Ectodermal cell (in vitro differentiated cells): ENCODE results near the gene CHST9.
"Not testable (repeated sequence)": the region's sequence is repeated elsewhere in the genome, so short reads cannot be mapped to it uniquely, and the experiment has no call there.

Experiments
- H3K27ac ChIP-seq: 2 replicates; pipeline ENCODE4 v1.7.0; 2013; ENCODE audit warnings: mild to moderate bottlenecking, low read depth, low read length; ENCODE audit not compliant: insufficient read depth, poor library complexity, severe bottlenecking
- H3K27me3 ChIP-seq: 2 replicates; pipeline ENCODE4 v1.7.0; 2013; ENCODE audit warnings: mild to moderate bottlenecking, low read length; ENCODE audit not compliant: insufficient read depth, control insufficient read depth, poor library complexity, severe bottlenecking
- H3K36me3 ChIP-seq: one replicate; pipeline ENCODE4 v1.7.0; 2013; ENCODE audit warnings: low read length; ENCODE audit not compliant: control insufficient read depth, insufficient read depth
- H3K4me1 ChIP-seq: one replicate; pipeline ENCODE4 v1.7.0; 2013; ENCODE audit warnings: low read length; ENCODE audit not compliant: control insufficient read depth, insufficient read depth
- H3K4me3 ChIP-seq: 2 replicates; pipeline ENCODE4 v1.7.0; 2013; ENCODE audit warnings: low read depth, low read length, control low read depth; ENCODE audit not compliant: insufficient read depth
- H3K9me3 ChIP-seq: 2 replicates; pipeline ENCODE4 v1.7.0; 2013; ENCODE audit warnings: mild to moderate bottlenecking, low read length, moderate library complexity; ENCODE audit not compliant: control insufficient read depth
- WGBS, 2 experiments: methylation state at CpG; one replicate each; pipeline ENCODE4 v1.1.7; 2013; ENCODE audit warnings: missing lambda C conversion rate in 2 of 2; 5-methylcytosine and 5-hydroxymethylcytosine counted together

CHST9 gene

GRCh38 chr18:26928670-26929313, 256.3 kb downstream of the CHST9 start:
- Histone ChIP-seq H3K27ac (no peak overlapping the region), H3K9me3 (no peaks in the 10 kb centered on the region), H3K4me3 (no peak overlapping the region), H3K27me3 (no peaks in the 10 kb centered on the region), H3K36me3 (no peaks in the 10 kb centered on the region), H3K4me1 (no peaks in the 10 kb centered on the region)
- 94 to 96% methylated on average over 3 of the region's 3 CpGs for WGBS, 2 experiments

DNA sequence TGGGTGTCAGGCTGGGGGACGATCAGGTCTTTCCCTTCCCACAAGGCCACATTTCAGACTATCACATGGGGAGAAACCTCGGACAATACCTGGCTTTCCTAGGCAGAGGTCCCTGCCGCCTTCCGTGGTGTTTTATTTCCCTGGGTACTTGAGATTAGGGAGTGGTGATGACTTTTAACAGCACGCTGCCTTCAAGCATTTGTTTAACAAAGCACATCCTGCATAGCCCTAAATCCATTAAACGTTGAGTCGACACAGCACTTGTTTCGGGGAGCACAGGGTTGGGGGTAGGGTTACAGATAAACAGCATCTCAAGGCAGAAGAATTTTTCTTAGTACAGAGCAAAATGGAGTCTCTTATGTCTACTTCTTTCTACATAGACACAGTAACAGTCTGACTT, 257.3 kb downstream of the CHST9 start:
- H3K4me3 ChIP-seq, H3K36me3 ChIP-seq, H3K27ac ChIP-seq, H3K9me3 ChIP-seq, H3K27me3 ChIP-seq, H3K4me1 ChIP-seq: not testable (repeated sequence)
- WGBS, 2 experiments: 25 to 40% methylated on average over 5 to 8 of the region's 8 CpGs

DNA sequence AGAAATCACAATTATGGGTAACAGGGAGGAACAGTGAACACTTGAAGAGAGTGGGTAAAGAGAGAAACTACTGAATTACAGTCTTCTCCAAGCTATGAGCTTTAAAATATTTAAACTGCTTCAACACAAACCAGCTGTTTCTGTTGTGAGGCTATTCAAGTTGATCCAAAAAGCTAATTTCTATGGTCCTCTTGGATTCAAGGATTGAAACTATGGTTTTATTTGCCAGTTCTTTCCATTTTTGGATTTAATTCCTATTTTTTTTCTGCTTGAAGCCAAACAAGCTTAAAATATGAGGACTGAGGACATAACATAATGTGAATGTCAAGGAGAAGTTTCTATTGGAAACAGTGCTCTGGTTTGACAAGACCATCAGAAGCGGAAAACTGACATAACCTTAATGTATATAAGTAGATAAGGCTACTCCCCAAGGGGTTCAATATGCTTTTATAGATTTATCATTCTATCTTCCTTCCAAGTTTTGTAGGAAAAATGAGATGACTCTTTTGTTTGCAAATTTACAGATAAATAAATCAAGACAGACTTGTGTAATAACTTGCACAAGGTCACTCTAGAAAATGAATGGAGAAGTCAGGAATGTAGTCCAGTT, 258.9 kb downstream of the CHST9 start:
- no peaks in the 10 kb centered on the region for H3K9me3 ChIP-seq
- H3K4me3 ChIP-seq: no peak overlapping the region
- no peaks in the 10 kb centered on the region for H3K4me1 ChIP-seq
- no peaks in the 10 kb centered on the region for H3K27me3 ChIP-seq
- H3K36me3 ChIP-seq: no peaks in the 10 kb centered on the region
- no peak overlapping the region for H3K27ac ChIP-seq
- WGBS, 2 experiments: no CpG with 5 or more reads among the region's 1 CpG

DNA sequence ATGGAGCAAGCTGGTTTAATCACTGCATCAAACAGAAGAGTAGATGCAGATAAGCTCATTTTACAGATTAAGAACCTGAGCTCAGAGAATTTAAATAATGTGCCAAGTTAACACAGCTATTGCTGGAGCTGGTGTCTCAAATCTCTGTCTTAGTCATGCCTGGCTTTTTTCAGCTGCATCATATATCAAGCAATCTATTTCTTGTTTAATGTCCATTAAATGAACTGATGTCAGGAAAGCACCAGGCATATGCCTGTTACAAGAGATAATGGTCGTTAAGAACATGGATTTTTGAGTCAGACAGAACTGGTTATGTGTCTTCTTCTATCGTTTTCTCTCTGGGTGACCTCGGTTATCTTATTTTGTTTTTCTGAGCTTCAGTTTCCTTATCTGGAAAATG, 259.8 kb downstream of the CHST9 start:
- no peaks in the 10 kb centered on the region for H3K4me1 ChIP-seq
- H3K36me3 ChIP-seq: no peaks in the 10 kb centered on the region
- WGBS, 2 experiments: 89 to 93% methylated on average over 3 of the region's 3 CpGs
- H3K9me3 ChIP-seq: no peaks in the 10 kb centered on the region
- H3K27me3 ChIP-seq: no peaks in the 10 kb centered on the region
- no peak overlapping the region for H3K4me3 ChIP-seq
- no peak overlapping the region for H3K27ac ChIP-seq

DNA sequence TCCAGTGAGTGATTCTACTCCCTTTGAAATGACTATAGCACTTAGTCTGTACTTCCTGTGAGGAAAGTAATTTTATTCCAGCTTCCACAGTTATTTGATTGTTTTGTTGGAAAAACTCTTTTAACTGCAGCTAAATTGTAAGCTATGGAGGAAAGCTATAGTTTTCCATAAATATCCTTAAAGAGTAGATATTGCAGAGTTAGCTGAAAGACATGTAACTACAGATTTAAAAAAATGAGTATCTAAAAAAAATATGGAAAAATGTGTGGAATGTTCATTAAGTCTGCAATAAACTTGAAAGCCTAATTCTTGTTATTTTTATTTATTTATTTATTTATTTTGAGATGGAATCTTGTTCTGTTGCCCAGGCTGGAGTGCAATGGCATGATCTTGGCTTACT, 262.8 kb downstream of the CHST9 start:
- Histone ChIP-seq H3K36me3 (no peaks in the 10 kb centered on the region), H3K9me3 (no peaks in the 10 kb centered on the region), H3K27me3 (no peaks in the 10 kb centered on the region), H3K27ac (no peak overlapping the region), H3K4me1 (no peaks in the 10 kb centered on the region), H3K4me3 (no peak overlapping the region)

DNA sequence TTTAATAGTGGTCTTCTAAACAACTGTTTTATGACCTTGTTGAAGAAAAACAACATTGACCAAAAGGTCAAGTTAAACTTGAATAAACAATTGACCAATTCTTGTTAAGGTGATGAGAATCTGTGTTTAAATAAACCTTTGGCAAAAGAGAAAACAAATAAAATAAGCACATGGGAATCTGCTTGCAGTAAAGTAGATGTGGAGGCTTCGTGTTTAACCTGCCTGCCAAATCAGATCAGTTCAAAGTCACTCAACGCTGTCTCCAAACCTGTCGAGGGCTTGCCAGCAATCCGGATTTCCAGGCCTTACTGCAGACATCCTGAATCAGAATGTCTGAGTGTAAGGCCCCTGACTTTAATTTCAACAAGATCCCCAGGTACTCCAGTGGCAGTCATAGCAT, 264.5 kb downstream of the CHST9 start:
- no peaks in the 10 kb centered on the region for H3K9me3 ChIP-seq
- no peak overlapping the region for H3K4me3 ChIP-seq
- no peak overlapping the region for H3K27ac ChIP-seq
- no peaks in the 10 kb centered on the region for H3K27me3 ChIP-seq
- WGBS, 2 experiments: 83 to 85% methylated on average over 4 of the region's 4 CpGs
- no peaks in the 10 kb centered on the region for H3K4me1 ChIP-seq
- no peaks in the 10 kb centered on the region for H3K36me3 ChIP-seq

DNA sequence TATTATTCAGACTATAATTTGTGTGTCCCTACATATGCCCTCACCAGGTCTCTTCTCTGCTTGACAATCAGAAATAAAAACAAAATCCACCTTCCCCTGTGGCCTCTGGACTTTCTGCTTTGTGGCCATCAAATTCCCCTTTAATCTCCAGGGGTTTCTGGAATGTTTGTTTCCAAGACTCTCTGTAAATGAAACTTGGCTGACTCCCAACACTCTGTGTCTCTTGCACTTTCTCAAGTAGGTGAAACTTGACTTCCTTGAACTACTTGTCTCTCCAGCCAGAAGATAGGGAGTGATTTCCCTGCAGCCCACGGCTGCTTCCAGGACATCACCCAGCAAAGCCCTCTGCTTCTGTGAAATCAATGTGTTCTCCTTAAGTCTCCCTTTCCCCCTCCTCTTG, 265.5 kb downstream of the CHST9 start:
- 87 to 98% methylated on average over 1 of the region's 1 CpG for WGBS, 2 experiments
- Histone ChIP-seq H3K4me1 (no peaks in the 10 kb centered on the region), H3K27ac (no peak overlapping the region)

DNA sequence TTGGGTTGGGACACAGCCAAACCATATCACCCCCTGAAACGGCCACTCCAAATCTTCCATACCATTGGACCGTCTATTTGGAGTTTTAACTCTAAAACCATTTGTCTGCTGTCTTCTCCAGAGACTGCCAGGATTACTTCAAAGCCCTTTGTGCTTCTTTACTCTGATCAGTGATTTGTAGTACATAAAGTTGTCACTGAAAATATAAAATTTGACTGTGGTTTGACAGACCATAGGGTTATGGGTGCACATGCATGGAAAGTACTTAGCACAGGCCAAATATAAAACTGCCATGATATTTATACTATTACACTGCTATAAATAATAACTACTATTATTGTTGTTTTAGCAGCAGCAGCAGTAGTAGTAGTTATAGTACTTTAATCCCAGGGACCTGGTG, 265.9 kb downstream of the CHST9 start:
- Histone ChIP-seq H3K27ac (no peak overlapping the region), H3K4me1 (no peaks in the 10 kb centered on the region)
- 91 to 100% methylated on average over 2 of the region's 2 CpGs for WGBS, 2 experiments

More for the DNA sequence above, 265.5 kb downstream of the CHST9 start:
- Histone ChIP-seq H3K36me3 (no peaks in the 10 kb centered on the region), H3K27me3 (no peaks in the 10 kb centered on the region), H3K4me3 (no peak overlapping the region), H3K9me3 (no peaks in the 10 kb centered on the region)

DNA sequence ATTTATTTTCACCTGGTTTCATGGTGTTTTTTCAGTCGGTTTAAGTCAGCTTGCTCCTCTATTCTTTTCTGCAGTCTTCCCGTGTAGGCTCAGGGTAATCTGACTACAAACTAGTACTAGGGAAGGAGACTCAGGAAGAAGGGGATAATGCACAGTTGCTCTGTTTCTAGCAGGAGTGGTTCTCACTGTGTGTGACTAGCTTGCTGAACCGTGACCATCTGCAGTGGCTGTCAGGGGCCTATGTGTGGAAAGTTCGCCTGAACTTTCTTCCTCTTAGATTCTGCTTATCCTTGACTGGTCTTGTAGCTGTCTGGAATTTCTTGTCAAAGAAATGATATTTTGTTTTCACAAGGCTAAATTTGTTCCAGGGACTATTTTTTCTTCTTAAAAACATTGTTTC, 273.3 kb downstream of the CHST9 start:
- Histone ChIP-seq H3K4me3 (no peak overlapping the region), H3K27me3 (no peaks in the 10 kb centered on the region), H3K36me3 (no peaks in the 10 kb centered on the region), H3K27ac (no peak overlapping the region), H3K4me1 (peaks cover 12% of the 10 kb centered on the region), H3K9me3 (no peaks in the 10 kb centered on the region)
- 76% methylated on average over 4 of the region's 4 CpGs for WGBS, 2 experiments

More for the DNA sequence above, 265.9 kb downstream of the CHST9 start:
- Histone ChIP-seq H3K27me3 (no peaks in the 10 kb centered on the region), H3K9me3 (no peaks in the 10 kb centered on the region), H3K36me3 (no peaks in the 10 kb centered on the region), H3K4me3 (no peak overlapping the region)

GRCh38 chr18:26909599-26910290, 275.4 kb downstream of the CHST9 start:
- 57 to 71% methylated on average over 5 of the region's 5 CpGs for WGBS, 2 experiments
- H3K9me3 ChIP-seq: no peaks in the 10 kb centered on the region

More at GRCh38 chr18:26909599-26910290, 275.4 kb downstream of the CHST9 start:
- peaks cover 12% of the 10 kb centered on the region for H3K4me1 ChIP-seq
- no peaks in the 10 kb centered on the region for H3K36me3 ChIP-seq
- no peak overlapping the region for H3K27ac ChIP-seq
- no peaks in the 10 kb centered on the region for H3K27me3 ChIP-seq
- H3K4me3 ChIP-seq: no peak overlapping the region
